ENCODE measurements around the gene TBX4.

TBX4 gene

DNA sequence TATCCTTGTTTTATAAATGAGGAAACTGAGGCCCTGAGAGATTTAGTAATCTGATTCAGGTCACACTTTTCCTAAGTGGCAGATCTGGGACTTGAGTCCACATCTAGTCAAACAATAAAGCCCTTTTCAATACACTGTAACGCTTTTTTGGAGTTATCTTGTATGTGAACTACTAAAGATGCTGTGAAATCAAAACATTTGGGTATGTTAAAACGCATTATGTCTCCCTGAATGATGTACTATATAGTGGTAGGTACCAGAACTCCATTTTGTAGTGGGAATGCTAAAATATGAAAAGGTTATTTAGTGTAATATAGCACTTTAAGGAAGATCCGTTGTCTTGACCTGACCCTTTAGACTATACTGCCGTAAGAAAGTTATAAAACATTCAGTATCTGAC lies 81.6 kb downstream of the TBX4 start:
- Histone ChIP-seq H3F3A (ENCODE audit: low read depth) (no peaks in the 10 kb centered on the region), H3K79me2 (ENCODE audit: insufficient read depth, low read length) (no peaks in the 10 kb centered on the region), H3K27me3 (ENCODE audit: insufficient read depth, low read length, poor library complexity, severe bottlenecking) (no peaks in the 10 kb centered on the region), H3K4me3 (ENCODE audit: low read length, poor library complexity, severe bottlenecking) (no peak overlapping the region), H3K9me2 (replicated peaks; ENCODE audit: low read depth, low read length) (no peaks in the 10 kb centered on the region), H3K9me3 (ENCODE audit: insufficient read depth, low read depth, low read length) (no peaks in the 10 kb centered on the region), H2AFZ (ENCODE audit: low read length) (no peak overlapping the region; the same call in 1 of the 2 replicates), H4K20me1 (ENCODE audit: insufficient read depth, low read length, poor library complexity, severe bottlenecking) (no peaks in the 10 kb centered on the region), H3K9ac (ENCODE audit: low read depth, low read length, poor library complexity, severe bottlenecking) (no peak overlapping the region), H3K4me2 (ENCODE audit: low read depth, low read length, poor library complexity, severe bottlenecking) (no peak overlapping the region), H3K36me3 (ENCODE audit: insufficient read depth, low read length) (no peaks in the 10 kb centered on the region), H3K4me1 (ENCODE audit: insufficient read depth, low read length, poor library complexity, severe bottlenecking) (no peaks in the 10 kb centered on the region)
- TF ChIP-seq EZH2phosphoT487 (IDR thresholded peaks at IDR 0.05; ENCODE audit: borderline replicate concordance) = no peak
- TF ChIP-seq, protein P1, sequence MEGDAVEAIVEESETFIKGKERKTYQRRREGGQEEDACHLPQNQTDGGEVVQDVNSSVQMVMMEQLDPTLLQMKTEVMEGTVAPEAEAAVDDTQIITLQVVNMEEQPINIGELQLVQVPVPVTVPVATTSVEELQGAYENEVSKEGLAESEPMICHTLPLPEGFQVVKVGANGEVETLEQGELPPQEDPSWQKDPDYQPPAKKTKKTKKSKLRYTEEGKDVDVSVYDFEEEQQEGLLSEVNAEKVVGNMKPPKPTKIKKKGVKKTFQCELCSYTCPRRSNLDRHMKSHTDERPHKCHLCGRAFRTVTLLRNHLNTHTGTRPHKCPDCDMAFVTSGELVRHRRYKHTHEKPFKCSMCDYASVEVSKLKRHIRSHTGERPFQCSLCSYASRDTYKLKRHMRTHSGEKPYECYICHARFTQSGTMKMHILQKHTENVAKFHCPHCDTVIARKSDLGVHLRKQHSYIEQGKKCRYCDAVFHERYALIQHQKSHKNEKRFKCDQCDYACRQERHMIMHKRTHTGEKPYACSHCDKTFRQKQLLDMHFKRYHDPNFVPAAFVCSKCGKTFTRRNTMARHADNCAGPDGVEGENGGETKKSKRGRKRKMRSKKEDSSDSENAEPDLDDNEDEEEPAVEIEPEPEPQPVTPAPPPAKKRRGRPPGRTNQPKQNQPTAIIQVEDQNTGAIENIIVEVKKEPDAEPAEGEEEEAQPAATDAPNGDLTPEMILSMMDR (conservative IDR thresholded peaks at IDR 0.05; ENCODE audit: low read length) = no peak

- no peaks in the 10 kb centered on the region for H3K36me3 ChIP-seq (ENCODE audit: insufficient read depth, low read length)
- no peaks in the 10 kb centered on the region for H3F3A ChIP-seq (ENCODE audit: low read depth)
- no peak overlapping the region for H3K4me3 ChIP-seq (ENCODE audit: low read length, poor library complexity, severe bottlenecking)
- no peaks in the 10 kb centered on the region for H4K20me1 ChIP-seq (ENCODE audit: insufficient read depth, low read length, poor library complexity, severe bottlenecking)
- no peak overlapping the region for H3K9ac ChIP-seq (ENCODE audit: low read depth, low read length, poor library complexity, severe bottlenecking)
- H3K4me2 ChIP-seq (ENCODE audit: low read depth, low read length, poor library complexity, severe bottlenecking) = no peak overlapping the region
- H3K27me3 ChIP-seq (ENCODE audit: insufficient read depth, low read length, poor library complexity, severe bottlenecking) = no peaks in the 10 kb centered on the region
- H3K4me1 ChIP-seq (ENCODE audit: insufficient read depth, low read length, poor library complexity, severe bottlenecking) = no peaks in the 10 kb centered on the region
- no peaks in the 10 kb centered on the region for H3K9me2 ChIP-seq (replicated peaks; ENCODE audit: low read depth, low read length)
- no peak overlapping the region for H2AFZ ChIP-seq (ENCODE audit: low read length)
- TF ChIP-seq EZH2phosphoT487 (IDR thresholded peaks at IDR 0.05; ENCODE audit: borderline replicate concordance) = no peak
- TF ChIP-seq, protein P1 (conservative IDR thresholded peaks at IDR 0.05; ENCODE audit: low read length) = no peak
- no peaks in the 10 kb centered on the region for H3K79me2 ChIP-seq (ENCODE audit: insufficient read depth, low read length)
- H3K9me3 ChIP-seq (ENCODE audit: insufficient read depth, low read depth, low read length) = no peaks in the 10 kb centered on the region
These were observed 82.2 kb downstream of the TBX4 start for GRCh38 chr17:61534414-61534813.
